Germinal center (tissue), 1 donor: Measurements from ENCODE around the gene WDR82.
A peak's percentile ranks its signal among the peaks of the same experiment; 100 is the strongest.
"Not testable (repeated sequence)": the region's sequence is repeated elsewhere in the genome, so short reads cannot be mapped to it uniquely, and the experiment has no call there.

Source experiments
- DNase-seq: peaks from one replicate; pipeline ENCODE4 v3.0.0; 2012; ENCODE audit warnings: mixed read lengths, low spot score

The WDR82 gene

DNA sequence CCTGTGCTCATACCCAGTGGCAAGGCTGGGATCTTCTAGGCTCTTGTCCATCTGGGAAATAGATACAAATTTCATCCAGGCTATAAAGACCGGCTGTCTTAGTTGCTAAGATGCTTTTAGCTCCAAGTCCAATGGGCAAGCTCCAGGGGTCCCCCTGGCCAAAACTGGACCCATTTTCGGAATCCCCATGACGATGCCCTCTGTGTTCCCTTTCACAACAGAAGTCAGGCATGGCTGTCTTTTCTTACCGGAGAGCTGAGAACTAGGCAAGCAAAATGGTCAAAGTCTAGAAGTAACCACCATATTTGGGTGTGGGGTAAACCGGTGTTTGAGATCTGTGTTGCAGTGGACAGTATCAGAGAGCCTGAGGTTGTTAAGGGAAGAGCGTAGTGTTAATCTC, 10.2 kb upstream of the WDR82 start:
- DNase-seq: no peak

DNA sequence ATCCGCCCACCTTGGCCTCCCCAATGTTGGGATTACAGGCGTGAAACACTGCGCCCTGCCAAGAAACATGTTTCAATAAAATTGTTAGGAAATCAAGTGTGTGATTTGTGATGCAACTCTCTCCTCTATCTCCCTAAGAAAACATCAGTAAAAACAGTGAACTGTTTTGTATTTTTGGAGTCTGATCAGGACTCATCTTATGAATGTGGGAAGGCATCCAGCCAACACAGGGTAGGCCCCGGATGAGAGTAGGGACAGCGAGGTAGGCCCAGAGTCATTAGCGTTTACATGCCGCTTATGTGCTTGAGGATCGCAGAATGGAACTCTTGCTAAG, 8.3 kb upstream of the WDR82 start:
- DNase-seq: no peak

GRCh38 chr3:52284051-52284450, 5.6 kb upstream of the WDR82 start:
- not testable (repeated sequence) for DNase-seq

- DNase-seq: no peak
These were observed 4.9 kb upstream of the WDR82 start for GRCh38 chr3:52283306-52283705.

- no peak for DNase-seq
These were observed 3.7 kb upstream of the WDR82 start for GRCh38 chr3:52281981-52282801.

DNA sequence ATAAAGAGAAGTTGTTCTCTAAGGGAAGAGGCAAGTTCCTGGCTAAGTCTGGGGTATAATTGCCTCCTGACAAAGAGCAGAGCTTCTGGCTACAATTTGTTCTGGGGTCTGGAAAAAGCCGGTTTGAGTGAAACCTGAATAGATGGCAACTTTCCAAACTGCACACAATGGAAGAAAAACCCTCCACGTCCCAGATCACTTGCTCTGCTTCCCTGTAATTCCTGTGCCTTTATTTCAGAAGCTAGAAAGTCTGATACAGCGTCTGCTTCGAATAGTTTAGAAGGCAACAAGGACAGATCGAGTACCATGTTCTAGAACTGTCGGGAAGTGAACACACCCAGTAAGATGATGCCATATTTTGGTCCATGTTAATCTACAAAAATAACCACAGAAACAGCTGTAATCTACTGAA, 1.6 kb upstream of the WDR82 start:
- DNase-seq: no peak

DNA sequence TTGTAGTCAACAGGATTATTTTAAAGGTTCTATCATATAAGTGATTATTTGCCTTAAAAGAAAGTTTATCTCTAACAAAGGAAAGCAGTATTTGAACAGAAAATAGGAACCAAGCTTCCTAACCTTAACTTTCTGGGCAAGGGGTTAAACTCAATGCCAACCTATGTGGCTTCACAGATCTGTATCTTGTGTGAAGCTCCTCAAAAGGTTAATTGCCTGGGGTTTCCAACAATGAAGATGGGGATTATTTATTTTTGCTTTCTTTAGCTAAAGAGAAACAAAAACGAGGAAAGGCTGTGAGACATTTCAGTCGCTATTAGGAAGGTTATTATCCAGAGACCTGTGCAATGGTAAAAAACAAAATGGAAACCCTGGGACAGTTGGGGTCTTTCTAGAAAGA, 1.1 kb upstream of the WDR82 start:
- DNase-seq: no peak

DNA sequence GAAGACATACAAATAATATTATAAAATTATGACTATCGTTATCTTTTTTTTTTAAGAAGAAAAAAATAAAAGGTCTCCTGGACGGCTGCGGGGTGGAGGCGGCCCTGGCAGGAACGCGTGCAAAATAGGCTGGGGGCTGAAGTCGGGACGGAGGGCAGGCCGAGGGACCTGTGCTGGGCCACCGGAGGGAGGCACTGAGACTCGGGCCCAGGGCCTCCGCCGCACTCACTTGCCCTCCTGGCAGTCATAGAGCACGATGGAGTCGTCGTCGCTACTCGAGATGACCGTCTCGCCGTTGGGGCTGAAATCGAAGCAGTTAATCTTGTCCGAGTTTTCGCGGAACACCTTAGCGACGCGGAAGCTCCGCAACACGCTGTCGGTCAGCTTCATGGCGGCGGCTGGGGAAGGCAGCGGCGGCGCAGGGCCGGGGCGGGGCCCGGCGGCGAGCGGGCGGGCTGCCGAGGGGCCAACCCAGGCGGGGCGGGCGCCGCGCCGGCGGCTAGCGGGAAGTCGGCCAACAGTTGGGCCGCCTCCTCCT, 408 bp downstream of the WDR82 start:
- DNase-seq: peak; percentile 67

DNA sequence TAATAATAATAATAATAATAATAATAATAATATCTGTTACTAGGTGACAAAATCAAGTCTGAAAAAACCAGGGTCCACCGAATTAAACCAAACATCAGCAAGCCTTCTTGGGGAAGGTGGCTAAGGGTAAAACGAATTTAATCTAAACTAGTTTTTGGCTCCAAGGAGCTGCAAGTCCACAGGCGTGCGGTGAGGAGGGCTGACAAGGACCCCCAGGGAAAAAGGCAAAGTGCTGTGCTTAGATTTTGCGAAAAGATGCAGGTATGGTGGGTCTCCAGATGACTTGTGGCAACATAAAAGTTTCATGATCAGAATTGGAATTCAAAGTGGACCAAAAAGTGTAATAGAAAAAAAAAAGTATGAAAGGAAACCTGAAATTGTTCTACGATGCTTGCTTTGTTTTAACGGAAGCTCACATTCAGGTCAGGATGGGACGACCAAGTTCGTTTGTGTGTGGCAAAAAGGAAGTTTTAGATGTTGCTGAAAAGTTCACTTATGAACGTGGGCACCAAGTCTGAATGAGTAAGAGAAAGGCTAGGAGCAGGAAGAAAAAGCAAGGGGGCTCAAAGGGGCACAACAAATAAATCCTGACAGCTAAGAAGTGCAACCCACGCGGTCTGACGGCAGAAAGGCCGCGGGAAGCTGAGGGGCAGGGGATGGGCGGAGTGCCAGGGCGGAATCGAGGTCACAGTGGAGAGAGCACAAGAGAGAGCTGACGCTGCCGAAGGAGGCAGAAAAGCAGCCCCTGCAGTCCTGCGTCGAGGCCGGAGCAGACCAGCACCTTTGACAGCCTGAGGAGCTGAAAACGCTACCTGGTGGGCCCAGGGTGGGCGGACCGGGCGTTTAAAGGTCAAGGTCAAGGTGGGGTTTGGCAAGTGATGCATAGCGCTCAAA, 1.1 kb downstream of the WDR82 start:
- peak; percentile 55 for DNase-seq

- DNase-seq: not testable (repeated sequence)
These were observed 3.7 kb downstream of the WDR82 start for GRCh38 chr3:52274781-52275180.

GRCh38 chr3:52272831-52273230, 5.6 kb downstream of the WDR82 start:
- DNase-seq: no peak

- not testable (repeated sequence) for DNase-seq
These were observed 6.3 kb downstream of the WDR82 start for GRCh38 chr3:52272172-52272571.

DNA sequence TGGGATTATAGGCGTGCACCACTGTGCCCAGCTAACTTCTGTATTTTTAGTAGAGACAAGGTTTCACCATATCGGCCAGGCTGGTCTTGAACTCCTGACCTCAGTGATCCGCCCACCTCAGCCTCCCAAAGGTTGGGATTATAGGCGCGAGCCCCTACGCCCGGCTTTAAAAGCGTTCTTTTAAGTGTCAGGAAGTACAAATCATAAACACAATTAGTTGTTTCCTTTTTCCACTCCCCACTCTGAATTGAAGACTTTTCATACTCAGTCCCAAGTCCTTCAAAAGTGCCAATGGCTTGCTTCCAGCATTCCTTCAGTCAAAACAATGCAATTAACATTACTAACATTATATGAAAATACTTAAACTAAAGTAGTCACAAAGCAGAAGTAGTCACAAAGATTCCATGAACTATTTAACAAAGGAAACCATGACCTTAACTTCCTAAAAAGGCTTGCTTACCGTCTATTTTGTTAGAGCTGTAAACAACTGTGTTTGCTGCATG, 8.1 kb downstream of the WDR82 start:
- DNase-seq: no peak

- DNase-seq: no peak
These were observed 8.7 kb downstream of the WDR82 start for GRCh38 chr3:52269776-52270175.

- DNase-seq: no peak
These were observed 10.4 kb downstream of the WDR82 start for GRCh38 chr3:52268036-52268435.

GRCh38 chr3:52265387-52265786, 13.1 kb downstream of the WDR82 start:
- no peak for DNase-seq

- no peak for DNase-seq
These were observed 16.0 kb downstream of the WDR82 start for GRCh38 chr3:52262447-52262846.

DNA sequence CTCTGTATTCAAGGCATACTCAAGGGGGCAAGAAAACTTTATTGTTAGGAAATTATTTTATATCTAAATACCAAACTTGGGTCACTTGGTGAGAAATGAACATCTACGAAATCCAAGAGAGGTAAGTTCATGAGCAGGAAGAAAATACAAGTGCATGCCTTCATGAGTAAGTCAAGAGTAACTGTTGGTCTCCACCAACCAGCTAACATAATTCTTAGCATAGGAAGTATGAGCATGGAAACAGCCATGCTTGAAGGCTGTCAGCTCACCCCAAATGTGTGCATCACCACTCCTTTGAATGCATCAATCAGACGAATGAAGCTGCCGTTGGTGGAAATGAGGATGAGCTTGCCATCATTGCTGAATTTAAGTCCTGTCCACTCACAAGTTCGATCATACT, 19.0 kb downstream of the WDR82 start:
- no peak for DNase-seq

DNA sequence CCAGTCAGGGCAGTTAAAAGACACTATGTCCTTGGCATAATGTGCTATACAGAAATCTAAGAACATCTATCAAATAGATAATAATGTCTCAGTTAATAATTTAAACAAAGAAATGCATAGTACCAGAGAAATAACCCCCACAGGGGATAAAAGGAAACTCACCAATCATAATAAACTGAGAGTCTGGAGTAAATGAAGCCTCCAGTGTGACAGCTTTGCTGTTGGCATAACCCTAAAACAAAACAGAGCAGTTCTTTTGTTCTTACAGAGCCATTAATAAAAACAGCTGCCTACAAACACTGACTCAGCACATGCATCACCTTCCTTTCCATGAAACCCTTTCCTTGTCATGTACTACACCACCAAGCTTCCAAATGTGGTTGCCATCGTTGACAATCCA, 19.4 kb downstream of the WDR82 start:
- no peak for DNase-seq

- no peak for DNase-seq
These were observed 20.5 kb downstream of the WDR82 start for GRCh38 chr3:52257911-52258310.

DNA sequence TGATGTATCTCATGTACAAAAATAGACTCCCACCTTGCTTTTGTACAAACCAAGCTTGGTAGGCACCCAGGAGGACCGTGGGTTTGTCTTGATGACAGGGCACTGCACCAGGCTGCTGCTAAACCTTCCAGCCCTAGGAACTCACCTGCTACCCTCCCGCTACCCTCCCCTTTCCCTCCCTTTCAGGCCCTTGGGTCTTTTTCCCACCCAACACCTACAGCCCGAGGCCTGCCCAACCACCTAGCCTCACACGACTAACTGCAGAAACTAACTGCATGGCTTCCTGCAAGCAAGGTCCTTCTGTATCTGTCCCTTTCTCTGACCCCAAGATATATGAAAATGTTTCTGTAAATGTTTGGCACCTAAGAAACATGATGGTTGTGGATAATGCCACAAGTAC, 21.8 kb downstream of the WDR82 start:
- no peak for DNase-seq

GRCh38 chr3:52256159-52256558, 22.3 kb downstream of the WDR82 start:
- DNase-seq: no peak

DNA sequence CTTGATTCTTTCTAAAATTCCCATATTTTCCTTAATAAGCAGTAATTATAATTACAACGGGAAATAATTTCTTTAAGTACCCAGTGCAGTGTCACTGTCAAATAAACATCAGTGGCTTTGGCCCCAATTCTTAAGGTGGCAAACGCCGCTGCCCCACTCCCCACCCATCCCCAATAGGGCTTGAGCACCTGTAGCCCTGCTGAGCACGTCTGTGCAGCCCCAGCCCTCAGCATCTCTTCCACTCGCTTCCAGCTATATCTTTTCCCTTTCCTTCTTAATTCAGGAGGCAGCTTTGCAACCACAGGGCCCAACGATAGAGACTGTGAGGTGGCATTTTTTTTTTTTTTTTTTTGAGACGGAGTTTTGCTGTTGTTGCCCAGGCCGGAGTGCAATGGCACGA, 23.8 kb downstream of the WDR82 start:
- DNase-seq: no peak
